Type B pancreatic cell (in vitro differentiated cells): ENCODE measurements around the gene COL26A1. TPM values are rescaled to one million over a fixed set of nuclear protein-coding genes. Genes with fewer than 3 reads are reported as not detected.
A peak's percentile ranks its signal among the peaks of the same experiment; 100 is the strongest.

Source experiments
- DNase-seq: peaks from one replicate; pipeline ENCODE4 v3.0.0; 2021; ENCODE audit warnings: mixed read lengths; ENCODE audit not compliant: unreplicated experiment; ENCODE audit errors: extremely low spot score
- H3K27ac Mint-ChIP-seq: 2 replicates; pipeline ENCODE4 v1.8.0; 2021; ENCODE audit warnings: mild to moderate bottlenecking, mixed read lengths
- H3K27me3 Mint-ChIP-seq: 2 replicates; pipeline ENCODE4 v1.8.0; 2021; ENCODE audit warnings: mixed read lengths
- H3K36me3 Mint-ChIP-seq: 2 replicates; pipeline ENCODE4 v1.8.0; 2021; ENCODE audit warnings: mixed read lengths
- H3K4me1 Mint-ChIP-seq: one replicate; pipeline ENCODE4 v1.8.0; 2021; ENCODE audit warnings: mixed read lengths; ENCODE audit not compliant: unreplicated experiment
- H3K4me3 Mint-ChIP-seq: 2 replicates; pipeline ENCODE4 v1.8.0; 2021; ENCODE audit warnings: mild to moderate bottlenecking, mixed read lengths
- H3K9me3 Mint-ChIP-seq: 2 replicates; pipeline ENCODE4 v1.8.0; 2021; ENCODE audit warnings: mixed read lengths
- CTCF ChIP-seq: fragments of 200-600 bp; sonication (generic); conservative IDR thresholded peaks from 2 replicates; pipeline ENCODE4 v1.5.0; 2021; ENCODE audit warnings: antibody characterized with exemption, mild to moderate bottlenecking
- total RNA-seq: library from RNA; stranded (reverse); gene quantifications from 2 replicates; pipeline ENCODE4 v1.2.1, GENCODE V29; 2021; ENCODE audit warnings: low replicate concordance

Gene COL26A1
- total RNA-seq, 1 donor from 2014 or later = 47.9 TPM

- Mint-ChIP-seq H3K4me3 (no peak overlapping the region), H3K4me1 (peaks cover 36% of the 10 kb centered on the region), H3K27ac (no peak overlapping the region), H3K9me3 (no peaks in the 10 kb centered on the region), H3K27me3 (peaks cover 3% of the 10 kb centered on the region), H3K36me3 (no peaks in the 10 kb centered on the region)
- no peak for TF ChIP-seq CTCF
- no peak for DNase-seq
These were observed 32.7 kb downstream of the COL26A1 start for GRCh38 chr7:101395376-101395775.

GRCh38 chr7:101397243-101397642 is 34.6 kb downstream of the COL26A1 start:
- Mint-ChIP-seq H3K4me3 (no peak overlapping the region), H3K27me3 (peaks cover 7% of the 10 kb centered on the region), H3K9me3 (no peaks in the 10 kb centered on the region), H3K27ac (no peak overlapping the region), H3K36me3 (no peaks in the 10 kb centered on the region), H3K4me1 (peaks cover 37% of the 10 kb centered on the region)
- TF ChIP-seq CTCF = no peak
- no peak for DNase-seq

- TF ChIP-seq CTCF = no peak
- Mint-ChIP-seq H3K4me1 (peaks cover 37% of the 10 kb centered on the region), H3K27ac (no peak overlapping the region), H3K9me3 (no peaks in the 10 kb centered on the region), H3K36me3 (no peaks in the 10 kb centered on the region), H3K27me3 (peaks cover 7% of the 10 kb centered on the region), H3K4me3 (no peak overlapping the region)
- no peak for DNase-seq
These were observed 35.2 kb downstream of the COL26A1 start for GRCh38 chr7:101397770-101398324.

- no peak for DNase-seq
- Mint-ChIP-seq H3K27ac (no peak overlapping the region), H3K27me3 (peaks cover 7% of the 10 kb centered on the region), H3K4me1 (peaks cover 37% of the 10 kb centered on the region), H3K9me3 (no peaks in the 10 kb centered on the region), H3K36me3 (no peaks in the 10 kb centered on the region), H3K4me3 (no peak overlapping the region)
- TF ChIP-seq CTCF = no peak
These were observed 36.0 kb downstream of the COL26A1 start for GRCh38 chr7:101398396-101399289.

- H3K4me1 Mint-ChIP-seq = peaks cover 37% of the 10 kb centered on the region
- H3K27me3 Mint-ChIP-seq = peaks cover 7% of the 10 kb centered on the region
- H3K9me3 Mint-ChIP-seq = no peaks in the 10 kb centered on the region
- TF ChIP-seq CTCF = no peak
- DNase-seq = no peak
- H3K4me3 Mint-ChIP-seq = no peak overlapping the region
- no peaks in the 10 kb centered on the region for H3K36me3 Mint-ChIP-seq
- H3K27ac Mint-ChIP-seq = peak overlapping the region; percentile 29
These were observed 37.1 kb downstream of the COL26A1 start for GRCh38 chr7:101399759-101400158.
